Kidney (tissue), 14 donors: ENCODE measurements around the gene PRSS50. TPM values are rescaled to one million over a fixed set of nuclear protein-coding genes. Genes with fewer than 3 reads are reported as not detected.

Source experiments
- DNase-seq, 5 donors: peaks; one replicate each; pipeline ENCODE4 v3.0.0-alpha.2; 2013 to 2020
- FAIRE-seq: peaks from 2 replicates; lab custom pipeline; 2012; peaks lifted over from hg19 to GRCh38; lab: Jason Lieb, UNC
- H3K27ac ChIP-seq, 2 donors: one replicate each; pipeline ENCODE4 v1.7.0; 2013; ENCODE audit warnings: low read depth in 2 of 2, low read length in 2 of 2, inconsistent platforms in 1 of 2
- H3K27me3 ChIP-seq: one replicate; pipeline ENCODE4 v1.7.1; 2013; ENCODE audit warnings: low read length, inconsistent platforms; ENCODE audit not compliant: control insufficient read depth, insufficient read depth
- H3K36me3 ChIP-seq, 3 donors: one replicate each; pipeline versions ENCODE4 v1.7.0 to v1.7.1; 2013; ENCODE audit warnings: low read length in 3 of 3, control low read depth in 1 of 3, inconsistent platforms in 1 of 3; ENCODE audit not compliant: insufficient read depth in 3 of 3, control insufficient read depth in 2 of 3
- H3K4me1 ChIP-seq, 3 donors: one replicate each; pipeline versions ENCODE4 v1.7.0 to v1.7.1; 2013; ENCODE audit warnings: low read length in 3 of 3, inconsistent platforms in 1 of 3, low read depth in 1 of 3; ENCODE audit not compliant: control insufficient read depth in 2 of 3, insufficient read depth in 2 of 3
- H3K4me3 ChIP-seq, 3 donors: one replicate each; pipeline versions ENCODE4 v1.7.0 to v1.8.1; 2013; ENCODE audit warnings: low read length in 3 of 3, control low read depth in 1 of 3, inconsistent platforms in 1 of 3
- H3K9ac ChIP-seq, 3 donors: one replicate each; pipeline versions ENCODE4 v1.7.0 to v1.7.1; 2013; ENCODE audit warnings: low read length in 3 of 3, control low read depth in 1 of 3, inconsistent platforms in 1 of 3
- H3K9me3 ChIP-seq, 3 donors: one replicate each; pipeline versions ENCODE4 v1.7.0 to v1.7.1; 2013; ENCODE audit warnings: low read length in 3 of 3, control low read depth in 1 of 3, inconsistent platforms in 1 of 3; ENCODE audit not compliant: control insufficient read depth in 2 of 3, insufficient read depth in 1 of 3
- CTCF ChIP-seq: IDR thresholded peaks from 3 replicates; pipeline ENCODE4 v1.5.1; 2012; ENCODE audit warnings: mild to moderate bottlenecking, moderate library complexity, borderline replicate concordance; ENCODE audit not compliant: insufficient read depth; ENCODE audit errors: extremely low read depth
- intact Hi-C: fragments of 100-400 bp; cut with DNase I; formaldehyde crosslinking; loops from one replicate; pipeline ENCODE4 v1.11.1; 2022
- polyA plus RNA-seq: library from polyadenylated mRNA; stranded (reverse); fragments of 350-450 nt; fragmentation: Illumina TruSeq; extraction: RNeasy Lipid Tissue Mini Kit (QIAGEN cat#74804); gene quantifications from one replicate; pipeline ENCODE4 v1.2.3, GENCODE V29; 2014; ENCODE audit warnings: low read depth, low replicate concordance; ENCODE audit not compliant: insufficient read depth
- total RNA-seq: library from RNA; stranded (reverse); fragmentation: NEBNext Ultra II Directional; extraction: Animal tissue kit (Norgen Biotek cat#: 25700); gene quantifications from one replicate; pipeline ENCODE4 v1.2.1, GENCODE V29; 2021
- donor health status: control.
- donor health status: control.
- donor health status: control.
- donor health status: control.
- donor health status: control.
- donor health status: DM: yes; HTN: yes; CAD: no.
- donor health status: Normal renal cell carcinoma (clear cell type).

The PRSS50 gene
- total and polyA plus RNA-seq, 2 donors from 2014 or later, result 0.19 to 0.35 TPM

GRCh38 chr3:46671541-46672348, 45.9 kb downstream of the PRSS50 start:
- intact Hi-C loops, result no loop called here
- no peak overlapping the region for H3K27ac ChIP-seq
- H3K9me3 ChIP-seq, result no peaks in the 10 kb centered on the region
- H3K36me3 ChIP-seq, result peaks cover 0 to 4% (median 0%) of the 10 kb centered on the region in 3 donors
- DNase-seq, result peak in 3 of 5 donors; percentile 7 to 54 (median 27)
- no peaks in the 10 kb centered on the region for H3K4me1 ChIP-seq
- no peak for TF ChIP-seq CTCF
- H3K4me3 ChIP-seq, result no peak overlapping the region
- no peak overlapping the region for H3K9ac ChIP-seq
- FAIRE-seq, result no peak
- no peaks in the 10 kb centered on the region for H3K27me3 ChIP-seq

- peaks cover 0 to 4% (median 0%) of the 10 kb centered on the region in 3 donors for H3K36me3 ChIP-seq
- DNase-seq (peak in 2 of 5 donors; percentile 28 to 36), FAIRE-seq (no peak)
- TF ChIP-seq CTCF, result no peak
- intact Hi-C loops, result no loop called here
- no peaks in the 10 kb centered on the region for H3K27me3 ChIP-seq
- no peaks in the 10 kb centered on the region for H3K9me3 ChIP-seq
- no peak overlapping the region for H3K4me3 ChIP-seq
- no peak overlapping the region for H3K27ac ChIP-seq
- no peak overlapping the region for H3K9ac ChIP-seq
- H3K4me1 ChIP-seq, result no peaks in the 10 kb centered on the region
Observed at GRCh38 chr3:46670891-46671427, 46.7 kb downstream of the PRSS50 start.

- intact Hi-C loops, result no loop called here
- no peak overlapping the region for H3K27ac ChIP-seq
- peaks cover 0 to 4% (median 0%) of the 10 kb centered on the region in 3 donors for H3K36me3 ChIP-seq
- H3K4me1 ChIP-seq, result no peaks in the 10 kb centered on the region
- peak in 3 of 5 donors; percentile 4 to 47 (median 16) for DNase-seq
- no peaks in the 10 kb centered on the region for H3K9me3 ChIP-seq
- no peak for FAIRE-seq
- H3K9ac ChIP-seq, result no peak overlapping the region
- no peak overlapping the region for H3K4me3 ChIP-seq
- no peak for TF ChIP-seq CTCF
- H3K27me3 ChIP-seq, result no peaks in the 10 kb centered on the region
Observed at GRCh38 chr3:46670000-46670890, 47.4 kb downstream of the PRSS50 start.
